HG03095 (cell line): Measurements from ENCODE around the gene NAT16.

Experiments used
- ATAC-seq: cut with Tn5 transposase; IDR thresholded peaks from one replicate; pipeline ENCODE4 v1.9.1; 2021; ENCODE audit warnings: moderate library complexity; ENCODE audit not compliant: unreplicated experiment

The NAT16 gene

DNA sequence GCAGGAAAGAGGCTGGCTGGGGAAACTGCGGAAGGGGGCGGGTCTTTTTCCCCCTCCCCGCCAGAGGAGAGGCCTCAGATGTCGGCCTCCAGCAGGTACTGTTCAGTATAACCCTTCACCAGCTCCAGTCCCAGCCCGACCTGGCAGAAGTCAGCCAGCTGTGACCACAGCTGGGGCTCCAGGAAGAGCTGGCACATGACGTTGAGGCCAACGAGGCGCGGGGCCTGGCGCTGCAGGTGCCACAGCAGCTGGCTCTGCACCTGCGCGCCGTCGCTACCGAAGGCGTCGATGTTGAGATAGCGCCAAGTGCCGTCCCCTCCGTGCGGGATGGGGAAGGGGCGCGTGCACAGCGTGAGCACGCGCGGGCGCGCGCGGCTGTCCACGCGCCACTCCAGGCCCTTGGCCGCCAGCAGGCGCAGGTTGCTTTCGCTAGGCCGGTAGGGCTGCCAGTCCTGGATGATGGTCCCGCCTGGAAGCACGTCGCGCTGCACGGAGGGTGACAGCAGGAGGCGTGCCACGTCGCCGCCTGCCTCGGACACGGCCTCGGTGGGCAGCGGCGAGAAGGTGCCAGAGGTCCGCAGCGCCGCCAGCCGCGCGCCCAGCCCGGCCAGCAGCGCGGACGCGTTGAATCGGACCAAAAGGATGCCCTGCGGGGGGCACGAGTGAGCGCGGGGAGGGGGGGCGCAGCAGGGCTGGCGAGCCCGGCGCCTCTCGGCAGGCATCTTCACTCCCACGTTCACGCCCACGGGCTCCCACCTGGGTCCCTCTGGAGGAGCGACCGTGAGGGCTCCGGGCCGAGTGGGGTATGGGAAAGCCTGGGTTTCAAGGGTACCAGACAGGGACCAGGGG lies 7.9 kb downstream of the NAT16 start:
- no peak for ATAC-seq

DNA sequence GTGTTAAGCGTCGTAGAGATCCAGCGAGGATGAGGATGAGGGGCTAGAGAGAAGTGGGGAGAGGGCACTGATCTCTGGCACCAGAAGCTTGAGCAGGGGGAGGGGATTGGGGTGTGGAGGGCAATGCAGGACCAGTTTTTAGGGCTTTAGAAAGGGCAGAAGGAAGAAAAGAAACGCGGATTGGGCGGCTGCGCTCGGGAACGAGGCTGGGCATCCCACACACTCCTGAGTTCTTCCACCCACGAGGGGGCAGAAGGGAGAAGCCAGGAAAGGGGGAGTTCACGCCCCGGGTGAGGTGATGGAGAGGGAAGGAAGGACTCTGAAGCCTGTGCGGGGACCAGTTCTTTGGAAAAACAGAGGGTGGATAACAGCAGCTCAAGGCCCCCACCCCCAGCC lies 8.7 kb downstream of the NAT16 start:
- ATAC-seq: no peak

DNA sequence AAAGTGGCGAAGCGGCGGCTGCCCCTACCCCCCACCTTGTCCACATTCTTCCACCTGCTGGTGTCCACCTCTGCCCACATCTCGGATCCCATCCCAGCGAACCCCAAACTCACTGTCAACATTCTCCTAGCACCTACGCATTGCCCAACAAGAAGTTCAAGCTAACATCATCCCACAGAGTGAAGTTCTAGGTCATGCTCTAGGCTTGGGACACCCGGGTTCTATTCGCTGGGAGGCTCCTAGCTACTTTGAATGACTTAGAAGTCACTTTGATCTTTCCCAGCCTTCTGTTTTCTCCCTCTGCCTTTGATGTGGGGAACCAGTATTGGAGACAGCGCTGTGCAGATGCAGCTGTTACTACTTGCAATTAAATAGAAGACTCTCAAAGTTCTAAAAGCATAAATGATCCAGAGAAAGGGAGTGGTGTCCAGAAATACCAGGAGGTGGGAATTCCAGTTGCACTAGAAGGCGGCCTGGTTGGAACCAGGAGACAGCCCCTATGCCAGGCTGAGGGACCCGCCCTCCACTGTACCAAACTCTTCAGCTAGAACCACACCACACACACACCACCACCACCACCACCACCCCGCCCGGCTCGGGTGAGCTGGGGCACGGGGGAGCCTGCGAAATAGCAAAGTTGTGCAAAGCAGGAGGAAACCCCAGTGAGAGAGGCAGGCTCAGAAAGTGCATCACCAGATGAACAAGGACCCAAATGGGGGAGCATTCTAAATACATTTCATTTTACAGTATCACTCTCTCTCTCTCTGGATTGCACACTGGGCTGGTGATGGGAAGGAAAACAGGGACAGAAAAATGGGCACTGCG lies 9.3 kb downstream of the NAT16 start:
- no peak for ATAC-seq

GRCh38 chr7:101169838-101170551 lies 10.1 kb downstream of the NAT16 start:
- ATAC-seq: no peak

- no peak for ATAC-seq
Observed at GRCh38 chr7:101169110-101169837, 10.8 kb downstream of the NAT16 start.

- no peak for ATAC-seq
Observed at GRCh38 chr7:101168412-101169049, 11.6 kb downstream of the NAT16 start.

DNA sequence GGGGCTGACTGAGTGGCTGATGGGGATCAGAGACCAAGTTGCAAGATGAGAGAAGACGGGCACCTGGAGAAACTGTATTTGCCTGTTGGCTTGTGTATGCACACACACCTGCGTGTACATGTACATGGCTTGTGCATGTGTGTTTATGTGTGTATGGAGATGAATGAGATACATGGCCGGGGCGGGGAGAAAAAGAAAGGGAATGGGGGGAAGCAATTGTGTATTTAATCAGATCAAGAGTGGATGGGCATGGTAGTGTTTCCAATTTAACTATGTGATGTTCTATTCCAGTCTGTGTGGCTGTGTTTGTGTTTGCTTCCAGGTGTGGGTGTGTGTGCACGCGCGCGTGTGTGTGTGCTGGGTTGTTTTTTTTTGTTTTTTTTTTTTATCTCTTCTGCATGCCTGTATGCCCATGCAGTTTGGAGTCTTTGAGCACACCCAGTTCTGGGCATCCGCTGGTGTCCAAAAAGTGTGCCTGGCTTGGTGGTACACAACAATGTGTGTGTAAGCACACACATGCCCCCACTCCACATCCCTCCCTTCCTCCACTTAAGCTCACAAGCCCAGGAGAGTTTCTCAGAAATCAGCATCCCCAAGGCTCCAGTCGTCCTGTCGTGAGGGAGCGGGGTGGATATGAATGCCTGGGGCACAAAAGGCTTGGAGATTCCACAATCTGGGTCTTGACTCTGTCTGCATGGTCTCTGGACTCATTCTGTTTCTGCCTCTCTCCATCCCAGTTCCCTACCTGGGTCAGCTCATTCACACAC lies 12.3 kb downstream of the NAT16 start:
- ATAC-seq: no peak

DNA sequence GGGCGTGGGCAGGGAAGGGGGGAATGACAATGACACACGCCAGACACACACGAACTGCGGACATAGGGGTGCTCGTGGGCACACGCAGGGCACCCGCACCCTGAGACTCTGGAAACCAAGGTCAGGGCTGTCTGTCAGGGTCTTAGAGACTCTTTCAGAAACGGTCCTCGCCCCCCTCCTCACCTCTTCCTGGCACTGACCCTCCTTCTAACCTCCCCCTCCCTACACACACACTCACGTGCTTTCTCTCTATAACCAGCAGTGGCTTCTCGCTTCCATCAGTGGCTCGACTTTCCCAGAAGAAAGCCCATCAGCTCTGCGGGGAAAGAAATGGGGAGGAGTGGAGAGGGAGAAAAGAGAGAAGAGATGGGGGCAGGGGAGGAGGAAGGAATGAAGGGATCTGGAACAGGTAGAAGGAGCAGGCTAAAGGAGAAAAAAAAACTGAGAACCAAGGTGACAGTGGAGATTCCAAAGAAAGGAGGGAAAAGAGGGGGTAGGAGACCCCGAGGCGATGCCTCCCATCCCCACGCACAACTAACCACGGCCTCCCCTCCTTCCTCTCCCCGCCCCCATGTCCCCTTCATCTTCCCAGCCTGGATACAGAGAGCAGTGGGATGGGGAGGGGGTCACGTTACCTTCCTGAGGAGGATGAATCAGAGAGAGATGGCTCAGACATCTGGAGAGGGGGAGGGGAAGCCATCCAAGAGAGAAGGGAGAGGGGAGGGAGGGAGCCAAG lies 13.0 kb downstream of the NAT16 start:
- no peak for ATAC-seq

GRCh38 chr7:101166648-101166908 lies 13.5 kb downstream of the NAT16 start:
- no peak for ATAC-seq

DNA sequence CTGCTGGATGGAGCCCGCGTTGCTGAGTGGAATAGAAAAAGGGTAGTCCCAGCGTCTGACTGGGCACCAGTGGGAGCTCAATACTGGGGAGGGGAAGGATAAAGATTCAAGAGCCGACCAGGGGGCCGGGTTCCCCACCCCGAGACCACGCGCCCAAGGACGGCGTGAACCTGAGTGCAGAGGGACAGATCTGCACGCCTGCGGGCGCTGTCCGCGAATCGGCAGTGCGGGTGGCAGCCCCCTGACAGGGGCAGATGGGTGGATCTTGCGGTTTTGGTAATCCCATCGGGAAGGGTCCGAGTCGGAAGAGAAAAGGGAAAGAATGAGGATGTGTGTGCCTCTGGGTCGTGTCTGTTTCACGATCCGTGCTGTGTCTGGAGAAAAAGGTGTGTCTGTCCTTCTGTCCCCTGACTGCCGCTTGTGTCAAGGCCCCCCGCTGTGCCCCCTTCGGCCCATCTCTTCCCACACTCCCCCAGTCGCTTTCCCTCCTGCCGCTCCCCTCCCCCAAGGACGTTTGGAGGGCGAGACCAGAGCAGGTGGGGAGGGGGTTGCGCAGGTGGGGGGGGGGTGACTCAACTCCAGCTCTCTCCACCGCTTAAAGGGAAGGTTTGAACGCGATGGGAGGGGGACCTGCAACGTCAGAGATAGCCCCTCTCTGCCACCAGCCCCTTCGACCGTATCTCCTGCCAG lies 14.0 kb downstream of the NAT16 start:
- ATAC-seq: no peak

DNA sequence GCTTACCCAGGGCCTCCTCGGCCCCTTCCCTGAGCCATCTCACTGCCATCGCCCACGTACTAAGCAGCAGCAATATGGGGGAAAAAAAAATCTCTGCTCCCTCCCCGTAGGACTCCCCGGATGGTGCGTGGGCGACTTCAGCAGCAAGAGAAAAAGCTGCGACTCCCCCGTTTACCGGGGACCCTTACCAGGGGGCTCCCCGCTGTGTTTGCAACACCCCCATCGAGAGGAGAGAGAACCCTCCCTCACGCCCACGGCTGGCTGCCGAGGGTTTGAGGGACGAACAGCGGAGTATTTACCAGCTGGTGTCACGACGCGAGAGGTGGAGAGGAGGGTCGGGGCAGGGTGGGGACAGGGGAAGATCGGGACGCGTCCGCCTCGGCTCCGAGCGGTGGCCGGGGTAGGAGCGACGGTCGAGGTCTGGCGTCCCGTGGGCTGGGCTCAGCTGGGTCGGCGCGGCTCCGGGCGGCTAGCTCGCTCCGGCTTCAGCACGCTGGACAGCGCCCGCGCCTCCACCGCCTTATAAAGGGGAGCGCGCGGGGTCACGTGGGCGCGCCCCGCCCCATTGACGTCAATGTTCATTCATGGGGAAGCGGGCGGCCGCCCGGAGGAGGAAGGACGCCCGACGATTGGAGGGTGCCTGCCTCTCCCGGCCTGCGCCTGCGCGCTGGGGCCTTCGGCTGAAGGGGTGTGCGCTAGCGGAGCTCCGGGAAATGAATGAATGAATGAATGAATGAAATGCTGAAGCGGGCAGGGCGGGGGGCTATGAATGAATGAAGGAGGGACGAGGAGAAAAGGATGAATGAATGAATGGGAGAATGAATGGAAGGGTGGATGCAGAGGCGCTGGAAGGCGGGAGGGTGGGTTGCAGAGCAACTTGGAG lies 14.8 kb downstream of the NAT16 start, which contains the start of gene VGF:
Gene VGF, minus strand, starts transcription at position 495 of the 883 bp plus-strand sequence. CDS start 726 bp downstream, outside the sequence.
- ATAC-seq: no peak

DNA sequence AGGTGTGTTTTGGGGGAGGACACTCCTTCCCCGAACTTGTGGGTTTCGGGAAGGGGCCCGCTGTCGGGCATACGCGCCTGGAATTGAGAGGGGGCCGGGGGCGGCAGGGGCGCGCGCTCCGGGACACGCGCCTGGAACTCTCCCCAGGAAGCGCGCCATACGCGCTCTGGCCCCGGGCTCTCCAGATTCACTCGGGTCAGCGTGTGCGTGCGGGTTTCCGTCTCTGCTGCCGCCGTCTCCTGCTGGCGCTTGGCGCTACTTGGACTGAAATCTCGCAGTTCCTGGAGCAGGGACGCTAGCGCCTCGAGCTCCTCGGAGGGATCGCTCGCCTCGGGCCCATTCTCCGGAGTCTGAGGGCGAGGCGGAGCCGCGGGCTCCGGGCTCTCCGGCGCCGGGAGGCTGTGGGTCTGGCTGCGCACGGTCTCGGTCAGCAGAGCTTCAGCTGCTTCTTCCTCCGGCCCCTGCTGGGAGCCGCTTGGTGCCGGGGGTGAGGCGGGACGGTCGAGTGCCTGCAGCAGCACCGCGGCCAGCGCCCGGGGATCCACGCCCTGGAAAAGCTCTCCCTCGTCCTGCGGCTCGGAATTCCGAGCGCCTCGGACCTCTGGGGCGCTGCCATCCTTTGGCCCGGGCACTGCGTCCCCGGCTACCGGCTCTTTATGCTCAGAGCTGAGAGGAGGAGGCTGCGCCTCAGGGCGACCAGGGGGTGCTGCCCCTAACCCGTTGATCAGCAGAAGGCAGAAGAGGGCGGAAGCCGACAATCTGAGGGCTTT lies 15.8 kb downstream of the NAT16 start:
- no peak for ATAC-seq

DNA sequence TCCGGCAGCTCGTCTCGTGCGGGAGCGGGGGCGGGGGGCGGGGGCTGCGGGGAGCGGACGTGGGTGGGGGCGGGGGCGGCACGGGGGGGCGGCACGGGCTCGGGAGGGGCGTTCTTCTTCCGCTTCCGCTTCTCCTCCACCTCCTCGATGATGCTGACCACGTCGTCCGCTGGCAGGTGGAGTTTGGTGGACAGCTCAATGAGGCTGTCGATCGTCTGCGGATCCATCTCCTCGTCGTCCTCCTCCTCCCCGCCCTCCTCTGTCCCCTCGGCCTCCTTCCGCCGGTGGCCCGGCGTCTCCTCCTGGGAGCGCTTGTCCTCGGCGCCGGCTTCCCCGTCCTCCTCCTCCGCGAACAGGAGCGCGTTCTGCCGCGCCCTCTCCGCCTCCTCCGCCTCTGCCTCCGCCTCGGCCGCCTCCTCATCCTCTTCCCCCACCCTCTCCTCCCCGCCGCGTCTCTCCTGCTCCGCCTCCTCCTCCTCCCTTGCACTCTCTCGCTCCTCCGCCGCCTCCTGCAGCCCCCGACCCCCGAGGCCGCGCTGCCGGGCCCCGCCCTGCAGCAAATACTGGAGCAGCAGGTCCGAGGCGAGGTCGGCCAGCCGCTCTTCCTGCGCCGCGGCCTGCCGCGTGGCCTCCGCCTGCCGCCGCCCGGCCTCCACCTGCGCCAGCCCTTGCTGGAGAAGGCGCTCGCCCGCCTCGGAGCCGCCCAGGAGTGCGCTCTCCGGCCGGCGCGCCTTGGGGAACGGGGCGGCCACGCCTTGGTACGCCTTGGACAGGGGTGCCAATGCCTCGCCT lies 16.6 kb downstream of the NAT16 start:
- ATAC-seq: no peak

- no peak for ATAC-seq
Observed at GRCh38 chr7:101162551-101163278, 17.4 kb downstream of the NAT16 start.
